Testis (tissue), 2 donors: Measurements from ENCODE around the gene DCUN1D4.

Source experiments
- POLR2A ChIP-seq: fragments of 450-650 bp; IDR thresholded peaks from one replicate; pipeline ENCODE4 v1.6.1; 2017; ENCODE audit warnings: antibody characterized with exemption, mild to moderate bottlenecking, moderate library complexity
- TF ChIP-seq, protein P1 (sequence below), 3 experiments: fragments of 450-650 bp in 2 of 3; fragments of 200-600 bp in 1 of 3; sonication (generic) in 1 of 3; IDR thresholded peaks; one replicate each; pipeline ENCODE4 v1.5.1; 2016 to 2019; ENCODE audit warnings: antibody characterized with exemption in 3 of 3, mild to moderate bottlenecking in 2 of 3, moderate library complexity in 1 of 3

DNA sequence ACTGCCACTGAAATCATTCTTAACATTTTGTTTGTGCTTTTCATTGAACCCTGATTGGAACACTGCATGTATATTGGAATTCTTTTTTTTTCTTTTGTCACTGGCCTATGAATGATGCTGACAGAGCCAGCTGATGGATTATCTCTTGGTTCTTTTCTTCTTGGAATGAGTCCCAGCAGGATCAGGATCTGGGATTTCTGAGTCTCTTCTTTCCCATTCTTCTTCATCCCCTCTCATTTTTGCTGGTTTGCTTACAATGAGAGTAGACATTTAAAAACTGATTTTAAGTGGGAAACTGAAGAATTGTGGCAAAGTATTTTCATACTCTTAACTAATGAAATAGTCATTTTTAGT lies 9.0 kb downstream of the DCUN1D4 start:
- TF ChIP-seq, protein P1, sequence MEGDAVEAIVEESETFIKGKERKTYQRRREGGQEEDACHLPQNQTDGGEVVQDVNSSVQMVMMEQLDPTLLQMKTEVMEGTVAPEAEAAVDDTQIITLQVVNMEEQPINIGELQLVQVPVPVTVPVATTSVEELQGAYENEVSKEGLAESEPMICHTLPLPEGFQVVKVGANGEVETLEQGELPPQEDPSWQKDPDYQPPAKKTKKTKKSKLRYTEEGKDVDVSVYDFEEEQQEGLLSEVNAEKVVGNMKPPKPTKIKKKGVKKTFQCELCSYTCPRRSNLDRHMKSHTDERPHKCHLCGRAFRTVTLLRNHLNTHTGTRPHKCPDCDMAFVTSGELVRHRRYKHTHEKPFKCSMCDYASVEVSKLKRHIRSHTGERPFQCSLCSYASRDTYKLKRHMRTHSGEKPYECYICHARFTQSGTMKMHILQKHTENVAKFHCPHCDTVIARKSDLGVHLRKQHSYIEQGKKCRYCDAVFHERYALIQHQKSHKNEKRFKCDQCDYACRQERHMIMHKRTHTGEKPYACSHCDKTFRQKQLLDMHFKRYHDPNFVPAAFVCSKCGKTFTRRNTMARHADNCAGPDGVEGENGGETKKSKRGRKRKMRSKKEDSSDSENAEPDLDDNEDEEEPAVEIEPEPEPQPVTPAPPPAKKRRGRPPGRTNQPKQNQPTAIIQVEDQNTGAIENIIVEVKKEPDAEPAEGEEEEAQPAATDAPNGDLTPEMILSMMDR (IDR thresholded peaks at IDR 0.05), result no peak
- TF ChIP-seq POLR2A, result no peak
